Mesothelial cell of epicardium (in vitro differentiated cells): ENCODE data around the gene SLC45A1. TPM values are rescaled to one million over a fixed set of nuclear protein-coding genes. Genes with fewer than 3 reads are reported as not detected.

ENCODE experiments used
- DNase-seq, 2 experiments: peaks; one replicate each; pipeline ENCODE4 v3.0.0; 2021; ENCODE audit warnings: low spot score in 2 of 2; ENCODE audit not compliant: unreplicated experiment in 2 of 2
- H3K27ac Mint-ChIP-seq: 2 replicates; pipeline ENCODE4 v1.8.0; 2021; ENCODE audit warnings: mixed read lengths
- H3K27me3 Mint-ChIP-seq: 2 replicates; pipeline ENCODE4 v1.8.0; 2021; ENCODE audit warnings: low read depth, mixed read lengths
- H3K36me3 Mint-ChIP-seq: 2 replicates; pipeline ENCODE4 v1.8.0; 2021; ENCODE audit warnings: mixed read lengths
- H3K4me1 Mint-ChIP-seq: 2 replicates; pipeline ENCODE4 v1.8.0; 2021; ENCODE audit warnings: mixed read lengths
- H3K4me3 Mint-ChIP-seq: 2 replicates; pipeline ENCODE4 v1.8.0; 2021; ENCODE audit warnings: mild to moderate bottlenecking, moderate library complexity, mixed read lengths
- H3K9me3 Mint-ChIP-seq: 2 replicates; pipeline ENCODE4 v1.8.0; 2021; ENCODE audit warnings: mixed read lengths
- CTCF ChIP-seq: fragments of 200-600 bp; sonication (generic); IDR thresholded peaks from one replicate; pipeline ENCODE4 v1.5.0; 2021; ENCODE audit warnings: antibody characterized with exemption; ENCODE audit not compliant: unreplicated experiment
- total RNA-seq: library from RNA; stranded (reverse); gene quantifications from 3 replicates; pipeline ENCODE4 v1.2.1, GENCODE V29; 2021

SLC45A1 gene
- total RNA-seq, 1 donor from 2014 or later, result 4.9 TPM

- DNase-seq, result no peak
- Mint-ChIP-seq H3K4me1 (peaks cover 37% of the 10 kb centered on the region), H3K27ac (no peak overlapping the region), H3K27me3 (no peaks in the 10 kb centered on the region), H3K9me3 (peaks cover 3% of the 10 kb centered on the region), H3K4me3 (no peak overlapping the region), H3K36me3 (peaks cover 16% of the 10 kb centered on the region)
- TF ChIP-seq CTCF, result no peak
These were observed 71.0 kb downstream of the SLC45A1 start for GRCh38 chr1:8388732-8389562.

- Mint-ChIP-seq H3K4me3 (no peak overlapping the region), H3K27me3 (no peaks in the 10 kb centered on the region), H3K4me1 (peaks cover 46% of the 10 kb centered on the region), H3K27ac (no peak overlapping the region), H3K9me3 (peaks cover 3% of the 10 kb centered on the region), H3K36me3 (peaks cover 19% of the 10 kb centered on the region)
- no peak for DNase-seq
- TF ChIP-seq CTCF, result no peak
These were observed 72.1 kb downstream of the SLC45A1 start for GRCh38 chr1:8389958-8390535.

GRCh38 chr1:8390707-8391106, 72.8 kb downstream of the SLC45A1 start:
- Mint-ChIP-seq H3K4me3 (no peak overlapping the region), H3K36me3 (peaks cover 19% of the 10 kb centered on the region), H3K27ac (peak overlapping the region; percentile 15), H3K4me1 (peaks cover 48% of the 10 kb centered on the region), H3K9me3 (peaks cover 3% of the 10 kb centered on the region), H3K27me3 (no peaks in the 10 kb centered on the region)
- no peak for DNase-seq
- TF ChIP-seq CTCF, result no peak

- TF ChIP-seq CTCF, result no peak
- Mint-ChIP-seq H3K36me3 (peaks cover 19% of the 10 kb centered on the region), H3K27me3 (no peaks in the 10 kb centered on the region), H3K9me3 (peaks cover 3% of the 10 kb centered on the region), H3K27ac (peak overlapping the region; percentile 9), H3K4me3 (no peak overlapping the region), H3K4me1 (peaks cover 54% of the 10 kb centered on the region)
- no peak for DNase-seq
These were observed 74.6 kb downstream of the SLC45A1 start for GRCh38 chr1:8392522-8392921.
